ENCODE data around the gene DNTTIP2.
A peak's percentile ranks its signal among the peaks of the same experiment; 100 is the strongest.
"Not testable (repeated sequence)": the region's sequence is repeated elsewhere in the genome, so short reads cannot be mapped to it uniquely, and the experiment has no call there.

The DNTTIP2 gene

DNA sequence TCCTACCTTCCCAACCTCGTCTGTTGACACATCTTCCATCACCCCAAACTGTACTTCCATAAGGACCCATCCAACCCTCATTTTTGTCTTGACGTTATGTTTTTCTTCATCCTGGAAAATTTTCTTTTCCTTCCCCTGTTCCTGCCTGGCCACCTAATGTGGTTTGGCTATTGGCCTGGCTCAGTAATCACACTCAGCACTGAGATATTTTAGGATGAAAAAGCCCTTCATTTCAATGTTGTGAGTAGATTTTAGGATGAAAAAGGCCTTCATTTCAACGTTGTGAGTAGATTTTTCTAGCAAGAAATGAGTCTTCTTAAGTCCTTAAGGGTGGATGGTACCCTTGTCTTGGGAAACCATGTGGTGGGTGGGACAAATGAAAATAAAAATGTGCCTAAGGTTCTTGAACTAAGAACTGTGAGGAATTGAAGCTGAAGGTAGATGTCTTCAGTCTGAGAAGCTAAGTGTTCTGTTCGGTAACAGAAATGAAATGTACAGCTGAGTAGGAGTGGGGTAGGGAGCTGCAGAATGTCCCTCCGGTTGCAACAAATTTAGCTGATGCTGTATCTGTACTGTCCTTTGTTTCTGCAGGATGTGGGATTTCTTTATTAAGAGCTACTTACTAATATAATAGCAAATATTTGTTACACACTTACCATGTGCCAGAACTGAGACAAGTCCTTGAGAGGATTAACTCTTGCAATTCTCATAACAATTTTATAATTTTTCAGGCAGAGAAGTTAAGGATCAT is 36.1 kb downstream of the DNTTIP2 start:
- DNase-seq (ENCODE audit: low read depth in 3 of 3, low spot score in 1 of 3) = no peak

DNA sequence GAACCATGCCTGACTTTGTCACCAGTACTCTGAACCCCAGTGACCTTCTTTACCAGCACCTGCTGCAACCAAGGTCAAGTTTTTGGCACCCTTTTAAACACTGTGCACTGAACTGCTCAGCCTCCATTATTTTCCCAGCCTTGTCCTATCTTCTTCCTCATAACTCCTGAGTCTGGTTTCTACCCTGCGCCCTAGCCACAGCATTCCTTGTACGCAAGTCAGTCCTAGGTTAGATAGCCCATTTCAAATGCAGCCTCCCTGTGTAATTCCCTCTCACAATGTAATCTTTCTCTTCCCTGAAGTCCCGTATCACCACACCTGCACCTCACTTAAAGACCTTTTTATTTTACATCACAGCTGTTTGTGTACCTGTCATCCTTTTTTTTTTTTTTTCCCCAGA is 37.2 kb downstream of the DNTTIP2 start:
- no peak for DNase-seq (ENCODE audit: low read depth in 3 of 3, low spot score in 1 of 3)

DNA sequence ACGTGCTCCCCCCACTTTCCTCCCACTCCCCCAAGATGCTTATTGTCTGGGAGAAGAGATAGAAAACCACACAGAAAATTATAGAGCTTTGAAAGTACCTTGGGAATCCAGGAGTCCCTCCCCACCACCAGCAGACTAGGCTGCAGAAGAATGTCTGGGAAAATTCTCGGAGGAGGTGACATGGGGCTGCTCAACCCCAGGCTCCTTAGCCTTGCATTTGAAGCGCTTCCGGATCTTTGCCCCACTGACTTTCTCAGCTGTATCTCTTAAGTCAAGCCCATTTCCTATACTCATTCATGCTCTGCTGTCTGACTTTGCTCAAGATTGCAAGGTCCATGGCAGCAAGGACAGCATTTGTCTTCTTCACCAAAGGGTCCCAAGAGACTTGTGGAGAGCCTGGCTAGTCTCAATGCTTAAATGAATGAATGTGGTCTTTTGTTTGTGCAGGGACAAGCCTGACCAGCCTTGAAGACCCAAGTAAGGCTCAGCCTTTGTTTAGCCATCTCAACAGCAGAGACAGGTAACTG is 38.0 kb downstream of the DNTTIP2 start:
- no peak for DNase-seq (ENCODE audit: low read depth in 3 of 3, low spot score in 1 of 3)

DNA sequence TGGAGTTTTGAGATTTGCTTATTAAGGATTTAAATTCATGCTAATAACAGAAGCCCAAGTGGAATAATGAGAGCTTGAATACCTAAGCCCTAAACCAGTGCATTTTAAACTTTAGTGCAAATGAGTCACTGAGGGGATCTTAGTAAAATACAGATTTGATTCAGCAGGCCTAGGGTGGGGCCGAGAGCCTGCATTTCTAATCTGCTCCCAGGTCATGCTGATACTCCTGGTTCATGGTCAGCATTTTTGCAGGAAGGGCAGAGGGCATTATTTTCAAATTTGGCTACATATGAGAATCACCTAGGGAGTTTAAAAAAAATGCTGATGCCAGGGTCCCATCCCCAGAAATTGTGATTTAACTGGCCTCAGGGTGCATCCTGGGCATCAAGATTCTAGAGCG is 39.3 kb downstream of the DNTTIP2 start:
- no peak for DNase-seq (ENCODE audit: low read depth in 3 of 3, low spot score in 1 of 3)

DNA sequence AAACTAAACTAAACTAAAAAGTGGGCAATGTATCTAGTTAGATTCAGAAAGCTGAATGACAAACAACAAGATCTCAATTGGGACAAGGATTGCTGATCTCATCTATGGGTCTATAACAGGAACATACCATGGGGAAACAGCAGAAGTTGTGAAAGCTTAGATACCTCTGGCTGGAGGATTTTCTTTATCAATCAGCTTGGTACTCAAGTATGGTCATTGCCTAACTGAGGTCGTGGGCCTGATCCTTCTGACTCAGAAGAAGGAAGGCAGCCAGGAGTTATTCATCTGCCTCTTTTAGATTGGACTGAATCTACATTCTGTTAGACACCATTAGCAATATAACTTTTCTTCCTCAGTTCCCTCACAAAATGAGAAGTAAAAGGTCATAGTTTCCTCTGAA is 39.7 kb downstream of the DNTTIP2 start:
- DNase-seq (ENCODE audit: low read depth in 3 of 3, low spot score in 1 of 3) = no peak

DNA sequence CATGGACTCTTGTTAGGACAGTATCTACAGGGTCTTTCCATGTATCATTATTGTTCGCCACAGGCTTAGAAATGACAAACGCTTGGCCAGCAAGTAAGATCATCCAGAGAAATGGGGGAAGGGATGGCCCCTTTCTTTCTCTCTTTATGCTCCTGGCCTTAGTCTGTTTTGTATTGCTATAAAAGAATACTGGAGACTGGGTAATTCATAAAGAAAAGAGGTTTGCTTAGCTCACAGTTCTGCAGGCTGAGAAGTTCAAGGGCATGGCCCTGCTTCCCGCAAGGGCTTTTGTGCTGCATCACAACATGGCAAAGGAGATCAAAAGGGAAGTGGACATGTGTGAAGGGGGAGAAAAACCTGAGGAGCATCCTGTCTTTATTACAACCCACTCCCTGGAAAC is 41.0 kb downstream of the DNTTIP2 start:
- DNase-seq (ENCODE audit: low read depth in 3 of 3, low spot score in 1 of 3) = no peak

DNA sequence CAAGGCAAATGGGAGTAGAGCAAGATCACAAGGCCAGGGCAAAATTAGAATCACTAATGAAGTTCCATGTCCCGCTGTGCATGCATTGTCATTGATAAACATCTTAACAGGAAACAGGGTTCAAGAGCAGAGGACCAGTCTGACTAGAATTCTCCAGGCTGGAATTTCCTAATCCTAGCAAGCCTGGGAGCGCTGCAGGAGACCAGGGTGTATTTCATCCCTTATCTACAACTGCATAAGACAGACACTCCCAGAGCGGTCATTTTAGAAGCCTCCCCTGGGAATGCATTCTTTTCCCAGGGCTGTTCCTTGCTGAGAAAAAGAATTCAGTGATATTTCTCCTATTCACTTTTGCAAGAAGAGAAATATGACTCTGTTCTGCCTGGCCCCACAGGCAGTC is 45.7 kb downstream of the DNTTIP2 start:
- not testable (repeated sequence) for DNase-seq (ENCODE audit: low read depth in 3 of 3, low spot score in 1 of 3)

DNA sequence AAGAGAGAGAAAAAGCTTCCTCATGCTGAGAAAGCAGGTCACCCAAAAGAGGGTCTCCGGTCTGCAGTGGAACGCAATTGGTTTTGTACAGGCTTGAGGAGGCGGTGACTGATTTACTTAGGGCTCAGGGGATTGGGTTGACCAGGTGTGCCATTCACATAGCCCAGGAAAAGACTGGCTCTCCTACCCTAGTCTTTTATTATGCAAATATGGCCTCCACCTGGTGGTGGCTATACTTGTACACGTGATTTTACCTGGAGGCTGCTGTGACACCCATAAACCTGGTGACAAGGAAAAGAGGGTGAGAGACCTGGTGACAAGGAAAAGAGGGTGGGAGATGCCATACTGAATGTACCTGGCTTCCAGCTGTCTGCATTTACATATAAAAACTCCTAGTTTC is 49.9 kb downstream of the DNTTIP2 start:
- no peak for DNase-seq (ENCODE audit: low read depth in 3 of 3, low spot score in 1 of 3)

DNA sequence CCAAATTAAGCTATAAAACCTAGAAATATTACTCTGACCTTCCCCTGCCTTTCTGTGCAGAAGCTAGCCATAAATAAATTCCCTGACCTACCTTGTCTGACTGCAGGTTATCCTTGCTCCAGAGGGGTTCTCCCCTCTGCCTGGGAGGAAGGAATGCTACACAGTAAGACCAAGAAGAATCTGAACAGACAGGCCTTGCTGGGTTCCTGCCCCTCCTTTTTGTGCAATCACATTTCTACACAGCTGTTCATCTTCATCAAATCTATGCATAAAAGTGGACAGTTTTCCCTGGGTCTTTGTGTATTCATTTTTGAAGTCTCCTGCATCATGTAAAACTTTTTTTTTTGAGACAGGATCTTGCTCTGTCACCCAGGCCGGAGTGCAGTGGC is 50.6 kb downstream of the DNTTIP2 start:
- no peak for DNase-seq (ENCODE audit: low read depth in 3 of 3, low spot score in 1 of 3)

DNA sequence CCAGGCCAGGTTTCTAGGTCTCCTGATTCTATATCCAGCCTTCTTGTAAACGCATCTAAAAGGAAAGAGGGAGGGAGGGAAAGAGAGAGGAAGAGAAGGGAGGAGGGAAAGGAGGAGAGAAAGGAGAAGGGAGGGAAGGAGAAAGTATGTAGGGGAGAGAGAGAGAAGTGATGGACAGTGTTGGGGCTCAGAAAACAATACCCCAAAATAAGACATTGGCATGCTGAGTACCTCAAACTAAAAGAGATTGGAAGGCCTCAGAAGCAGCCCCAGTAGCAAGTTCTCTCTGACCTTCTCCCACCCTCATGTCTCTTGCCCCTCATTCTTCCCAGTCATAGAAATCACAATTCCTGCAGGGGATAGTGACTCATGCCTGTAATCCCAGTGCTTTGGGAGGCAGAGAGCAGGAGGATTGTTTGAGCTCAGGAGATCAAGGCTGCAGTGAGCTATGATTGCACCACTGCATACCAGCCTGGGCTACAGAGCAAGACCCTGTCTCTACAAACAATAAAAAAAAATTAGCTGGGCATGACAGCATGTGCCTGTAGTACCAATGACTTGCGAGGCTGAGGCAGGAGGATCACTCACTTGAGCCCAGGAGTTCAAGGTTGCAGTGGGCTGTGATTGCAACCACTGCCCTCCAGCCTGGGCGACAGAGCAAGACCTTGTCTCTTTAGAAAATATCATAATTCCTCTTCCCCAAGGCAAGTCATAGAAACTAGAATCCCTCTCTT is 51.2 kb downstream of the DNTTIP2 start:
- no peak for DNase-seq (ENCODE audit: low read depth in 3 of 3, low spot score in 1 of 3)

DNA sequence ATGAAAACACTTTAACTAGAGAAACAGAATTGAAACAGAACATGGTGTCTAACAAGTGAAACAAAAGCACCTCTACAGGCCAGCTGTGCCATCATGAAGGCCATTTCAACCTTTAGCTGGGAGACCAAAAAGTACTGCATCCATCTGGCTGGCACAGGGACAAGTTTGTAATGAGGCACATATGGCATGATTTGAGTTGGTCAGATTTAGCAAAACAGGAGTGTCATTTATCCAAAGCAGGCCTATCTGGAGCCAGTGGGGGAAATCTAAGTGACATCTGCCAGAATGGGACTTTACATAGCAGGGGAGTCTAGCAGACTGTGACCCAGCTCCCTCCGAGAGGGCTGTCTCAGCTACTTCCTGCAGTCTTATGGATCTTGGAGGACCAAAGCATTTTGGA is 51.9 kb downstream of the DNTTIP2 start:
- no peak for DNase-seq (ENCODE audit: low read depth in 3 of 3, low spot score in 1 of 3)

DNA sequence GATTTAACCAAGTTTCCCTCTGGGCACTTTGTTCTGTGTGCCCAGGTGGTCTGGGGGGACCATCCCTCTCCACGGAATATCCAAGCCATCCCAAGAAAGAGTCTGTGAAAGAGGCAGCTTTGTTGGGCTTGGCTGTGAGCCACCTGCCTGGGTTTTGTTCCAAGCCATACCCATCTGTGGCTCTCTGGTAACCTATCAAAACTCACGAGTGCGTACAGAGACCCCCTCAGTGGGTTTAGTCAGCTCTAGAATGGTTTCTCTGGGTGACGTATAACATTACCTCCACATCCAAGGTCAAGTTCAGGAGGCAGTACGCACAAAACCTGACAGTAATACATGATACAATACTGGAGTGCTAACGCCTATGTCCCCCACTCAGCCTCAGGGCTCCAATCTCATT is 54.2 kb downstream of the DNTTIP2 start:
- no peak for DNase-seq (ENCODE audit: low read depth in 3 of 3, low spot score in 1 of 3)

DNA sequence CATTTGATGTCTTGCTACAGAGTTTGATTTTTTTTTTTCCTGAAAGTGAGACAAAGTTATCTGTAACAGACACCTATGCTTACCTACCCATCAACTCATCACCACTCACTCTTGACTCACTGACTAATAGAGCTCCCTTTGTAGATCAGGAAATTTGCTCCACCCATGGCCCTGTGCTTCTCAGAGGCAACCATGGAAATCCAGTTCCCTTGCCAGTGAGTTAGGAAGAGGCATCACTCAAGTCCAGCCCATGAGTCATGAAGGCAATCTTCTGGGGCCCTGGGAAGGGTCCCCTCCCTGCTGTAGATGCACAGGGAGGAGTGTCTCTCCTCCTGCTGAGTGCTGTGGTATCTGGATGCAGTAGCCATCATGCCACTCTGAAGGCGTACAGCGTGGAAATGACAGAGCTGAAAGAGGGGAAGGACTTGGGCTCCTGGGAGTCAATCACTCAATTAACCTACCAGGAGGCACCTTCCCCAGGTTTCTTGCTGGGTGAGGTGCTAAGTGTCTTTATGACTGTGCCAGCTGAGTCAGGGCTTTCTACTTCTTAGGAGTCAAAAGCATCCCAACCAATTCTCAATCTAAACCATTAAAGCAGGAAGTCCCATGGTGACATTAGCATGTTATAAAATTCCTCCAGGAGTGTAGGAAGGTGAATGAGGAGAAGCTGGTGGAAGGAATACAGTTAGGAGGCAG is 56.1 kb downstream of the DNTTIP2 start:
- DNase-seq (ENCODE audit: low read depth in 3 of 3, low spot score in 1 of 3) = no peak

DNA sequence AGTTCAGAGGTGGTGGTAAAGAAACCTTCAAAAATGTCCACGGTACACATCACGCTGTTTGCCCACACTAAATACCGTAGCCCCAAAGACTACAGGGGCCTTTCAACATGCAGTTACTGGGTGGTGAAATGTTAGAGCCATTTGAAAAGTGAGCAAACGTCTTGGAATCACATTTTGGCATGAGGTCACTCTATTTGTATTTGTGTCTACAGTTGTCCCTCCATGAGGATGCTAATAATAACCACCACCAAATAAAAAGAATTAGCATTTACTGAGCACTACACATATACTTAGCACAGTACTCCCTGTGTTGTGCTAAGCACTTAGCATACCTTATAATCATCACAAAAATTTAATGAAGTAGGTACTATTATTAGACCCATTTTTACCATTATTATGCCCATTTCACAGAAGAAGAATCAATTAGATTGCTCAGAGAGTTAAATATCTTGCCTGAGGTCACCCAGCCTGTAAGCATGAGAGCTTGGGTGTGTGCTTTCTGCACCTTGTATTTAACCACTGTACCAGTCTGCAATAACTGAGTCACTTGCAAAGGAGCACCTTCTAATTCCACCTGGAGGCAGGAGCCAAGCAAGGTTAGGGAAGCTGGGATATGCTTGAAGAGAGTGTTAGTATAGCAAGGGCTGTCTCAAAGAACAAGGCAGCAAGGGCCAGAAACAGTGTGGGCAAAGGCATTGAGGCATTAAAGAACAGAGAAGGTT is 57.4 kb downstream of the DNTTIP2 start:
- DNase-seq (ENCODE audit: low read depth in 3 of 3, low spot score in 1 of 3) = no peak

DNA sequence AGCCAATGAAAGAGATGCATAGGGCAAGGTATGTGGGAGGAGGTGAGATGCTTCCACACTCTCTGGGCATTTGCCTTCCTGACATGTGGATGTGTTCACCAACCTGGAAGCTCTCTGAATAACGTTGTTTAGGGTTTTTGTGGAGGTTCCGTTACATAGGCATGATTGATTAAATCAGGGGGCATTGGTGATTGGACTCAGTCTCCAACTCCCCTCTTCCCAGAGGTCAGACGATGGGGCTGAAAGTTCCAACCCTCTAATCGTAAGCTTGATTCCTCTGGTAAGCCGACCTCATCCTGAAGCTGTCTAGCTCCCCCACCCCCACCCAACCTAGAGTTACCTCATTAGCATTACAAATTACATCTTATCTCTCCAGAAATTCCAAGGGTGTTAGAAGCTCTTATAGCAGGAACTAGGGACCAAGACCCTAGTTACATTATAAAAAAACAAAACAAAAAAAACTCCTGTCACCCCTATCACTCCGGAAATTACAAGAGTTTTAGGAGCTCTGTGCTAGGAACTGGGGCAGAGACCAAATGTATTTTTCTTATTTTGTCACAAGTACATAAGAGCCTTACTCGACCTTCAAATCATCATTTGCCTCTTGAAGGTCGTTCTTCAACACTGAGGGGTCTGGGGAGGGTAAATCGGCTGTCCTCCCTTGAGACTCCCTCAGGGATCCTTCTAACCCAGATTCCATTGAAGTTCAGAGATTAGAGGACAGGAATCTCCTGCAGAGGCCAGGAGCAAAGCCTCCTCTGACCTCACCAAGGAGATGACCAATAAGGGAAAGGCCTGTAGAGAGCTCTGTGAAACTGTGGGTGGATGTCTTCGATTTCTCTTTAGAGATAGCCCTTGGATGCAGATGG is 58.2 kb downstream of the DNTTIP2 start:
- no peak for DNase-seq (ENCODE audit: low read depth in 3 of 3, low spot score in 1 of 3)

DNA sequence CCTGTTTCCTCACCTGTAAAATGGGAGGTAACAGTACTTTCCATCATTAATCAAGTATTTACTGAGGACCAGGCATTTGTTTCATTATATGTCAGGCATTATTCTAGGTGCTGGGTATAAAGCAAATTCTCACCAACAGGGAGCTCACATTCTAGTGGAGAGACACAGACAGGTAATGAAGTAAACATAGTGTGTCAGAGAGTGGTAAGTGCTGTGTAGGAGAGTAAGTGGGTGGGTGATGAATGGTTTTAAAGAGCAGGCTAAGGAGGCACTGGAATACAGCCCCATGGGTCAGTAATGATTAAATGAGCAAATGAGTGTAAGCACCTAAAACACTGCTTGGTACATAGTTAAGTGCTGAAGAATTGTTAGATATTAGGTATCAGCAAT is 60.4 kb downstream of the DNTTIP2 start:
- DNase-seq (ENCODE audit: low read depth in 3 of 3, low spot score in 1 of 3) = no peak

DNA sequence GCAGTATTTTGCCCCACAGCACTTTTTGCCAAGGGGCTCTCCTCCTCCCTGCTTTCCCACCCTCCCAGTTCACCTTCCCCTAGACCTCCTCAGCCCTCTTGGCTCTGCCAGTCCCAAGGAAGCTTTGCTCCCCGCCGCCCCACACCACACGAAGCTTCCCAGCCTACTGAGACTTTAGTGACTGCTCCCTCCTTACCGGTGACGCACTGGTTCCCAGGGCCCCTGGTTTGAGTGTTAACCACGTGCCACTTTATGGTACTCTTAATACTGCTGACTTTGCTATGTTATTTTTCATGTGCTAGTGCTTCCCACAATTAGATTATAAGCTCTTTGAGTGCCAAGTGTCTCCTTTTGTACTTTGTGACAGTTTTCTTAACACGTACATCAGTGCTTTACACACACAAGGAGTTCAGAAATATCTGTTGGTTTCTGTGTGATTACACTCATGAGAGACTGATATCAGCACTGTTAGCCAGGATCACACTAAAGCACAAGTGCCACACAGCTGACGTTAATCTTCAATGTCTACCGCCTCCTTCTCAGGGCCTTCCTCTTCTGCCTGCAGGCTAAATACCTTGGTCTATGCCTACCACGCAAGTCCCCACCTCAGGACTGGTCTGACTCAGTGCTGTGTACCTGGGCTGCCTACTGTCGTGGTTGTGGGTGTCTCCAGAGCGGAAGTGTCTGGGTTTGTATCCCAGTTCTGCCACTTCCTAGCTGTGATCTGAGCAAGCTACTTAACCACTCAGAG is 61.0 kb downstream of the DNTTIP2 start:
- peak in 1 of 3 donors; percentile 3 for DNase-seq (ENCODE audit: low read depth in 3 of 3, low spot score in 1 of 3)

DNA sequence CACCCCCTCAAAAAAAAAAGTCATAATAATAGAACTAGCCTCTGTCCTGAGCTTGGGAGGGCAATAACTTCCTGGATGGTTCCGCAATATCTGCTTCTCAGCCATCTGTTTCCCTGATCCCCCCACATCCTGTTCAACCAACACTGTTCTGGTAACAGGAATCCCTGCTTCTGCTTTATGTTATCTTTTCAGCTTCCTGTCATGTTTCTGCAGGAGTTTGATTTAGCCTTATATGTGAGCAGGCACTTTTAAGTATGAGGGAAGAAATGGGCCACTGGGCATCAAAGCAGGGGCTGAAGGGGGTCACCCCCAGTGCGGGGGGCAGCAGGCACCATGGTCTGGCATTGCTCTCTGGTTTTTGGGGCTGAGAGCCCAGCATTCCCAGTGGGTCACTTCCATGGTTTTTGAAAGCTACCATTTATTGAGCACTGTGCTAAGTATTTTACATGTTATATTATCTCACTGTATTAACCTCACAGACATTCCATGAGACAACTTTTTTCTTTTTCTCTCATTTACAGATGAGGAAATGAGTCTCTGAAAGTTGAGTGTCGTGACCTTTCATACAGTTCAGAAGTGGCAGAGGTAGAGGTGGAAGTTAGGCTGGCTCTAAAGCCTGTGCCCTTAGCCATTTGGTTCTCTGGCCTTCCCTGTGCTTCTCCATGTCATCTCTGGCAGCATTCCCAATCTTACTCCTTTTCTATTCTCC is 61.9 kb downstream of the DNTTIP2 start:
- no peak for DNase-seq (ENCODE audit: low read depth in 3 of 3, low spot score in 1 of 3)

All from stimulated activated CD4-positive, alpha-beta T cell treated with anti-CD3 and anti-CD28 coated beads, TNF-alpha, amount 100 ng/mL, for 1 hour (primary cell).